NT2/D1 (cell line): ENCODE data around the gene GHDC.

Experiments
- DNase-seq: peaks from one replicate; pipeline ENCODE4 v3.0.0-alpha.2; 2011; ENCODE audit warnings: low read depth, low spot score
- H3K27me3 ChIP-seq: 2 replicates; pipeline ENCODE4 v1.6.0; 2011; ENCODE audit warnings: mild to moderate bottlenecking; ENCODE audit not compliant: insufficient read length, insufficient read depth
- H3K36me3 ChIP-seq: 2 replicates; pipeline ENCODE4 v1.6.1; 2011; ENCODE audit warnings: mild to moderate bottlenecking, low read length, mixed read lengths; ENCODE audit not compliant: insufficient read depth, insufficient read length
- H3K4me1 ChIP-seq: 2 replicates; pipeline ENCODE4 v1.5.1; 2011; ENCODE audit not compliant: insufficient read depth, insufficient read length
- H3K4me3 ChIP-seq: 2 replicates; pipeline ENCODE4 v1.5.1; 2011; ENCODE audit warnings: low read depth; ENCODE audit not compliant: insufficient read length
- H3K9ac ChIP-seq: 2 replicates; pipeline ENCODE4 v1.6.0; 2011; ENCODE audit warnings: low read depth; ENCODE audit not compliant: insufficient read length
- H3K9me3 ChIP-seq: 2 replicates; pipeline ENCODE4 v1.5.1; 2011; ENCODE audit warnings: mild to moderate bottlenecking, low read length; ENCODE audit not compliant: insufficient read depth
- SUZ12 ChIP-seq: IDR thresholded peaks from 2 replicates; pipeline ENCODE4 v1.6.1; 2011; ENCODE audit not compliant: insufficient read length, insufficient read depth; ENCODE audit errors: extremely low read depth
- YY1 ChIP-seq: IDR thresholded peaks from 2 replicates; pipeline ENCODE4 v1.6.1; 2011; ENCODE audit not compliant: insufficient read length, insufficient read depth
- ZNF274 ChIP-seq: IDR thresholded peaks from 2 replicates; pipeline ENCODE4 v1.6.1; 2011; ENCODE audit warnings: mild to moderate bottlenecking, low read depth, low read length

The GHDC gene

DNA sequence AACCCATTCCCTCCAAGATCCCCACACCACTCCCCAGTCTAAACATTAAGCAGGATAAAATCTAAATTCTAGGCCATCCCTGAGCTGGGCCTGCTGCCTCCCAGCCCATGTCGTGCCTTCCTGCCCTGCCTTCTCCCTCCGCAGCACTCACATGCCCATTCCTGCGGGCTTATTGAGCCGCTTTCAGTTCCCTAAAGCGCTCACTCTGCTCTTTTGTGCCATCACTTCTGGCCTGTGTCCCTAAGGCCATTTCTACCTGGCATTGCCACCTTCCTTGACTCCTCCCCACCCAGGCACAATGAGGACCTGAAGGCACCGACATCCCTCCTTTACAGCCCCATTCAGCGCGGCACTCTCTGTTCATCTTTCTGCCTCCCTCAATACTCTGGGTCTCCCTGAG is 26.5 kb downstream of the GHDC start:
- DNase-seq, result no peak
- Histone ChIP-seq H3K9me3 (no peaks in the 10 kb centered on the region), H3K36me3 (no peaks in the 10 kb centered on the region), H3K4me1 (peaks cover 11% of the 10 kb centered on the region), H3K27me3 (no peaks in the 10 kb centered on the region), H3K4me3 (no peak overlapping the region), H3K9ac (no peak overlapping the region)
- TF ChIP-seq SUZ12 (no peak), ZNF274 (no peak), YY1 (no peak)

GRCh38 chr17:42166196-42166763 is 28.0 kb downstream of the GHDC start:
- Histone ChIP-seq H3K4me3 (no peak overlapping the region), H3K36me3 (no peaks in the 10 kb centered on the region), H3K4me1 (peaks cover 10% of the 10 kb centered on the region), H3K27me3 (no peaks in the 10 kb centered on the region), H3K9me3 (no peaks in the 10 kb centered on the region), H3K9ac (no peak overlapping the region)
- TF ChIP-seq YY1 (no peak), ZNF274 (no peak), SUZ12 (no peak)
- DNase-seq, result no peak

DNA sequence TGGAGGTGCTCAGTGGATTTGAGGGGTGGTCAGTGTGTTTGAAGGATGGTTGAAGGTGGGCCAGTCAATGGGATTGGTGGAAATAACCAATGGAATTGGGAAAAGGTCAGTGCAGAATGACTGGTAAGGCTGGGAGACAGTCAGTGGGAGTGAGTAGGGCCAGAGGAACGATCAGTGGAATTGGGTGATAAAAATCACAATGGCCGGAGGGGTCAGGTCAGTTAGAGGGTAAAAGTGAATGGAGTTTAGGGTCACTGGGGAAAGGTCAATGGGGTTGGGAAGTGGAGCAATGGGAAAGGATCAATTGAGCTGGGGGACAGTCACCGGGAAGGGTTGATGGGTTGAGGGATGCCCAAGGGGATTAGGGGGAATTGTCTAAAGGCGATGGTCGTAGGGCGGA is 28.5 kb downstream of the GHDC start:
- peaks cover 13% of the 10 kb centered on the region for H3K4me1 ChIP-seq
- no peak for DNase-seq
- H3K9me3 ChIP-seq, result no peaks in the 10 kb centered on the region
- no peaks in the 10 kb centered on the region for H3K27me3 ChIP-seq
- H3K4me3 ChIP-seq, result no peak overlapping the region
- no peak for TF ChIP-seq SUZ12
- no peak for TF ChIP-seq ZNF274
- TF ChIP-seq YY1, result no peak
- H3K9ac ChIP-seq, result no peak overlapping the region
- no peaks in the 10 kb centered on the region for H3K36me3 ChIP-seq

DNA sequence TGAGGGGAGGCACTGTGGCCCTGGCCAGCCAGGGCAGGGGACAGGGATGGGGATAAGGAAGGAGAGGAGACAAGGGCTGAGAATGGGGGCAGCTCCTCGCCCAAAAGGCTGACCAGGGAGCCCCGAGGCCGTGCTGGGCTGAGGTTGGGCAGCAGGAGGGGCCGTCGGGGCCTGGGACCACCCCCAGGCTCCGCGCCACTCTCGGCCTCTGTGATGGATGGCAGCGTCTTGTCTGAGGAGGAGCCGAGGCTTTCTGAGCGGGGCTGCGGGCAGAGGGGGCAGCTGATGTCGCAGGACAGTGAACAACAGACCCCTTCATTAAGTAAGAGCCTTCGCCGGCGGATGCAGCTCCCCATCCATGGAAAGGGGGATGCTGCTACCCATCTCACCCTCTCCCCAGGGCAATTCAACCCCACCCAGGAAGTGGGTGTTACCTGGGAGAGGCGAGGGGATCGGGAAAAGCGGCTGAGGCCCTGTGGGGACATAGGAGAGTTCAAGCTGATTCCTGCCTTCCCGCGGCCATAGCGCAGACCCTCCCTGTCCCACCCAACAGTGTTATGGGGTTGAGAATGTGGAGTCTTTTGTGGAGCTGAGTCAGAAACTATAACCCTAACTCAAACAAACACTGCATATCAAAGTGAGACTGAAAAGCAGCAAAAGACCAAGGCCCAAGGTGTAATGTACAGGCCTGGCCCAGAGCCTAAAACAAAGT is 30.4 kb downstream of the GHDC start:
- H3K4me1 ChIP-seq, result peaks cover 19% of the 10 kb centered on the region
- DNase-seq, result no peak
- no peaks in the 10 kb centered on the region for H3K9me3 ChIP-seq
- H3K4me3 ChIP-seq, result no peak overlapping the region
- H3K36me3 ChIP-seq, result no peaks in the 10 kb centered on the region
- TF ChIP-seq ZNF274, result no peak
- no peak for TF ChIP-seq SUZ12
- TF ChIP-seq YY1, result no peak
- no peaks in the 10 kb centered on the region for H3K27me3 ChIP-seq
- H3K9ac ChIP-seq, result no peak overlapping the region

DNA sequence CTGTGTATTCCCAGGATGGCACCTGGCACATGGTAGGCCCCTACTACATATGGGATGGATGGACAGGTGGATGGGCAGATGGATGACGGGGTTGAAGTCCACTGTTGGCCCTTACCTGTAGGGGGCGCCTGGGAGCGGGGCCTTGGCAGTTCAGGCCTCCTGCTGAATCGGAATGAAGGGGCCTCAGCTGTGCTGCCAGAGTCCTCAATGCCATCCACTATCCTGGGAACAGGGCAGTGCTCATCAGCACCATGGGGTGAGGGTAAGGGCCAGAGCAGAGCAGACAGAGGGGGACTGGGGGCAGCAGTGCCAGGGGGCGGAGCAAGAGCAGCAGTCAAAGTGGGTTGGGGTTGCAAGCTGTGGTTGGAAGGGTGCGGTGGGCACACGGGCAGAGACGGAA is 31.2 kb downstream of the GHDC start:
- Histone ChIP-seq H3K9ac (peak overlapping the region; percentile 6), H3K27me3 (no peaks in the 10 kb centered on the region), H3K4me3 (no peak overlapping the region), H3K4me1 (peaks cover 19% of the 10 kb centered on the region), H3K36me3 (no peaks in the 10 kb centered on the region), H3K9me3 (no peaks in the 10 kb centered on the region)
- TF ChIP-seq ZNF274 (no peak), SUZ12 (no peak), YY1 (no peak)
- DNase-seq, result no peak

- Histone ChIP-seq H3K9me3 (no peaks in the 10 kb centered on the region), H3K9ac (peak overlapping the region; percentile 2), H3K4me3 (no peak overlapping the region), H3K36me3 (no peaks in the 10 kb centered on the region), H3K4me1 (peaks cover 29% of the 10 kb centered on the region), H3K27me3 (no peaks in the 10 kb centered on the region)
- no peak for DNase-seq
- TF ChIP-seq ZNF274 (no peak), YY1 (no peak), SUZ12 (no peak)
These were observed 33.8 kb downstream of the GHDC start for GRCh38 chr17:42160531-42160910.

DNA sequence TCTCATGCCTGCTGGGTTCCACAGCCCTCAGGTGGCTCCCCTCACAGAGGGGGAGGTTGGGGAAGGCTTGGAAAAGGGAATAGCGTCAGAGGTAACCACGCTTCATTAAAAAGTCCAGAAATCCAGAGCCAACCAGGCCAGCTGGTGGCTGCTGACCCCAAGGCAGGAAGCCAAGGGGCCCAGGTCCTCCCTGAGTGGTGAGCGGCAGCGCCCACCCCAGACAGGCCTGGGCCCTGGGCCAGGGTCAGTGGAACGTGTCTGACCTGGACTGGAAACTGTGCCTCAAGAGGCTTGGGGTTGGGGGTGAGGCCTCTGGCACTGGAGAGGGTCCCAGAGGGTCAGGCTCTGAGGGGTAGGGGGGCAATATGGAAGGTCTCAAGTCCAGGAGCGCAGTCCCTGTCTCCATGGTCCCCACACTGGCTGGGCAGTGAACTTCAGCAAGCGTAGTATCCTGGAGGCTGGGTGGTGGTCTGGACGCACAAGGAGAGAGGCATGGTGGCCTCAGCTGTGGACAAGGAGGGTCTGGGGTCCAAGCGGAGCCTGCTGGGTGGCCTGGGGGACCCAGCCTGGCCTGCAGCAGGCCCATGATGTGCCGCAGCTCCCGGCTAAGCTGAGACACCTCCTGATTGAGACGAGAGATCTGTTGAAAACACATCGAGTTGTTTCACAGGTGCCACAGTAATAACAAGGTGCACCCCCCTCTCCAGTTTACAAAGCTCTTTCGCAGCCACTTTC is 34.3 kb downstream of the GHDC start:
- Histone ChIP-seq H3K27me3 (no peaks in the 10 kb centered on the region), H3K9ac (peak overlapping the region; percentile 2), H3K36me3 (no peaks in the 10 kb centered on the region), H3K4me3 (no peak overlapping the region), H3K4me1 (peaks cover 29% of the 10 kb centered on the region), H3K9me3 (no peaks in the 10 kb centered on the region)
- no peak for TF ChIP-seq ZNF274
- TF ChIP-seq YY1, result no peak
- TF ChIP-seq SUZ12, result no peak
- DNase-seq, result no peak
